NCI-H2171 (cell line): ENCODE data around the gene CIITA.
A peak's percentile ranks its signal among the peaks of the same experiment; 100 is the strongest.
"Not testable (repeated sequence)": the region's sequence is repeated elsewhere in the genome, so short reads cannot be mapped to it uniquely, and the experiment has no call there.

Experiments
- DNase-seq: peaks from one replicate; lab custom pipeline; 2025; lab: John Stamatoyannopoulos, UW

The CIITA gene

GRCh38 chr16:10937068-10937859 is 60.3 kb downstream of the CIITA start:
- DNase-seq = no peak

GRCh38 chr16:10938321-10938720 is 61.3 kb downstream of the CIITA start:
- DNase-seq = no peak

GRCh38 chr16:10938796-10939648 is 62.0 kb downstream of the CIITA start:
- DNase-seq = no peak

GRCh38 chr16:10939649-10940234 is 62.7 kb downstream of the CIITA start:
- no peak for DNase-seq

GRCh38 chr16:10940501-10941079 is 63.6 kb downstream of the CIITA start:
- no peak for DNase-seq

GRCh38 chr16:10941127-10941933 is 64.3 kb downstream of the CIITA start:
- no peak for DNase-seq

- DNase-seq = not testable (repeated sequence)
Measured at GRCh38 chr16:10941935-10942351, 64.9 kb downstream of the CIITA start.

- DNase-seq = peak; percentile 93
Measured at GRCh38 chr16:10942352-10943063, 65.5 kb downstream of the CIITA start, which contains the start of gene DEXI. TSS of gene DEXI (minus strand) at chr16:10942468. CDS start at chr16:10942005, 463 bp downstream.

- DNase-seq = no peak
Measured at GRCh38 chr16:10943064-10943353, 66.0 kb downstream of the CIITA start.

- DNase-seq = peak; percentile 95
Measured at GRCh38 chr16:10944249-10945064, 67.5 kb downstream of the CIITA start, which contains the start of gene CLEC16A. TSS of gene CLEC16A (plus strand) at chr16:10944564. CDS start at chr16:10944718, 154 bp downstream.

- no peak for DNase-seq
Measured at GRCh38 chr16:10945065-10945787, 68.2 kb downstream of the CIITA start.

GRCh38 chr16:10946308-10946707 is 69.3 kb downstream of the CIITA start:
- no peak for DNase-seq

- DNase-seq = no peak
Measured at GRCh38 chr16:10947211-10947787, 70.3 kb downstream of the CIITA start.

- DNase-seq = no peak
Measured at GRCh38 chr16:10949424-10949970, 72.5 kb downstream of the CIITA start.

- no peak for DNase-seq
Measured at GRCh38 chr16:10950393-10950792, 73.4 kb downstream of the CIITA start.

- no peak for DNase-seq
Measured at GRCh38 chr16:10951026-10951425, 74.0 kb downstream of the CIITA start.

GRCh38 chr16:10954903-10955302 is 77.9 kb downstream of the CIITA start:
- no peak for DNase-seq

GRCh38 chr16:10957771-10958482 is 80.9 kb downstream of the CIITA start:
- no peak for DNase-seq
